ENCODE results near the gene PLEKHH3. TPM values are rescaled to one million over a fixed set of nuclear protein-coding genes. Genes with fewer than 3 reads are reported as not detected.

The PLEKHH3 gene
- total RNA-seq, 2 donors from 2014 or later, result 18.1 to 19.9 TPM

Small RNA genes lying within 50 kb of the gene (microRNA-seq; reads per million reads assigned to microRNA genes)
- gene MIR6780A, result 0 to 0.40 reads per million in 2 donors

Other genes starting within 250 kb of the PLEKHH3 start
- gene ATP6V0A1, start 218.1 kb downstream of the PLEKHH3 start, total RNA-seq, result 10 to 100 TPM; 40.3 to 55.4 TPM
- gene NAGLU, start 140.8 kb downstream of the PLEKHH3 start, total RNA-seq, result 10 to 100 TPM; 15.1 to 20.7 TPM
- 1 to 10 TPM; 2.8 to 3.7 TPM for gene HSD17B1, start 124.1 kb downstream of the PLEKHH3 start, total RNA-seq
- gene COASY, start 114.8 kb downstream of the PLEKHH3 start, total RNA-seq, result 10 to 100 TPM; 37.2 to 37.5 TPM
- 10 to 100 TPM; 51.3 to 55.3 TPM for gene MLX, start 109.9 kb downstream of the PLEKHH3 start, total RNA-seq
- gene PSMC3IP, start 99.3 kb downstream of the PLEKHH3 start, total RNA-seq, result 1 to 10 TPM; 2.2 to 3.4 TPM
- 10 to 100 TPM; 26.0 to 26.1 TPM for gene RETREG3, start 67.6 kb downstream of the PLEKHH3 start, total RNA-seq
- 10 to 100 TPM; 45.3 to 54.8 TPM for gene TUBG1, start 67.3 kb downstream of the PLEKHH3 start, total RNA-seq
- 10 to 100 TPM; 14.4 to 15.8 TPM for gene TUBG2, start 17.7 kb downstream of the PLEKHH3 start, total RNA-seq
- gene CCR10, start 4.8 kb upstream of the PLEKHH3 start, total RNA-seq, result 1 to 10 TPM; 1.7 to 3.3 TPM
- 1 to 10 TPM; 4.7 to 7.2 TPM for gene CNTNAP1, start 5.5 kb upstream of the PLEKHH3 start, total RNA-seq
- gene EZH1, start 68.0 kb upstream of the PLEKHH3 start, total RNA-seq, result 10 to 100 TPM; 28.7 to 38.1 TPM
- gene RAMP2, start 84.2 kb upstream of the PLEKHH3 start, total RNA-seq, result 10 to 100 TPM; 40.9 to 49.7 TPM
- gene VPS25, start 96.5 kb upstream of the PLEKHH3 start, total RNA-seq, result 10 to 100 TPM; 30.0 to 32.1 TPM
- gene WNK4, start 103.6 kb upstream of the PLEKHH3 start, total RNA-seq, result not detected
- gene COA3, start 121.7 kb upstream of the PLEKHH3 start, total RNA-seq, result 10 to 100 TPM; 60.3 to 63.9 TPM
- under 1 TPM in 1 of 2 donors, not detected in 1; 0.44 TPM for gene CNTD1, start 121.9 kb upstream of the PLEKHH3 start, total RNA-seq
- gene BECN1, start 147.3 kb upstream of the PLEKHH3 start, total RNA-seq, result 10 to 100 TPM; 63.5 to 72.5 TPM
- gene PSME3, start 156.4 kb upstream of the PLEKHH3 start, total RNA-seq, result 10 to 100 TPM; 67.8 to 83.3 TPM
- 1 to 10 TPM; 1.6 to 3.8 TPM for gene AOC2, start 167.6 kb upstream of the PLEKHH3 start, total RNA-seq
- 10 to 100 TPM; 56.6 to 96.4 TPM for gene AOC3, start 174.2 kb upstream of the PLEKHH3 start, total RNA-seq
- not detected for gene G6PC1, start 223.8 kb upstream of the PLEKHH3 start, total RNA-seq

All from left cardiac atrium (tissue), 2 donors.